Endodermal cell (in vitro differentiated cells): Measurements from ENCODE around the gene MAPKAPK2. TPM values are rescaled to one million over a fixed set of nuclear protein-coding genes. Genes with fewer than 3 reads are reported as not detected.

Experiments used
- DNase-seq: peaks from one replicate; pipeline ENCODE4 v3.0.0-alpha.2; 2017
- H3K27ac ChIP-seq: 2 replicates; pipeline ENCODE4 v1.5.1; 2013; ENCODE audit warnings: mild to moderate bottlenecking, low read depth, low read length, moderate library complexity
- H3K27me3 ChIP-seq: 2 replicates; pipeline ENCODE4 v1.6.1; 2013; ENCODE audit warnings: mild to moderate bottlenecking, low read length, moderate library complexity; ENCODE audit not compliant: insufficient read depth, control insufficient read depth, poor library complexity, severe bottlenecking
- H3K36me3 ChIP-seq: 2 replicates; pipeline ENCODE4 v1.7.0; 2013; ENCODE audit warnings: mild to moderate bottlenecking, low read length, moderate library complexity; ENCODE audit not compliant: control insufficient read depth, insufficient read depth
- H3K4me1 ChIP-seq: one replicate; pipeline ENCODE4 v1.7.0; 2013; ENCODE audit warnings: low read length; ENCODE audit not compliant: control insufficient read depth, insufficient read depth
- H3K4me3 ChIP-seq: 2 replicates; pipeline ENCODE4 v1.5.1; 2013; ENCODE audit warnings: mild to moderate bottlenecking, low read length, moderate library complexity
- H3K9ac ChIP-seq: 2 replicates; pipeline ENCODE4 v1.6.1; 2013; ENCODE audit warnings: mild to moderate bottlenecking, low read length, moderate library complexity; ENCODE audit not compliant: poor library complexity, severe bottlenecking; ENCODE audit errors: extremely low read depth
- H3K9me3 ChIP-seq: 2 replicates; pipeline ENCODE4 v1.6.1; 2013; ENCODE audit warnings: mild to moderate bottlenecking, low read length, moderate library complexity; ENCODE audit not compliant: control insufficient read depth
- H3K27ac Mint-ChIP-seq: 2 replicates; pipeline ENCODE4 v1.8.0; 2020; ENCODE audit warnings: mixed read lengths
- H3K27me3 Mint-ChIP-seq: 2 replicates; pipeline ENCODE4 v1.8.0; 2021; ENCODE audit warnings: mild to moderate bottlenecking, mixed read lengths; ENCODE audit not compliant: insufficient read depth
- H3K36me3 Mint-ChIP-seq: 2 replicates; pipeline ENCODE4 v1.8.0; 2020; ENCODE audit warnings: low read depth, mixed read lengths
- H3K4me1 Mint-ChIP-seq: 2 replicates; pipeline ENCODE4 v1.8.0; 2020; ENCODE audit warnings: mixed read lengths
- H3K4me3 Mint-ChIP-seq: 2 replicates; pipeline ENCODE4 v1.8.0; 2020; ENCODE audit warnings: mild to moderate bottlenecking, moderate library complexity, mixed read lengths
- H3K9me3 Mint-ChIP-seq: 2 replicates; pipeline ENCODE4 v1.8.0; 2020; ENCODE audit warnings: mild to moderate bottlenecking, mixed read lengths
- CTCF ChIP-seq: fragments of 200-600 bp; sonication (generic); conservative IDR thresholded peaks from 2 replicates; pipeline ENCODE4 v1.5.0; 2021; ENCODE audit warnings: antibody characterized with exemption, mild to moderate bottlenecking
- WGBS, 2 experiments: methylation state at CpG; one replicate each; pipeline versions ENCODE4 v1.1.5 to v1.1.7; 2013; ENCODE audit warnings: missing lambda C conversion rate in 2 of 2, mixed read lengths in 1 of 2; ENCODE audit not compliant: insufficient coverage in 1 of 2, insufficient read length in 1 of 2; 5-methylcytosine and 5-hydroxymethylcytosine counted together
- total RNA-seq, 2 donors: library from RNA; stranded (reverse); fragmentation: NEBNext Ultra II Directional in 1 of 2; extraction: Animal tissue kit (Norgen Biotek cat#: 25700) in 1 of 2; gene quantifications; 2 replicates in 1 of 2; 3 replicates in 1 of 2; pipeline ENCODE4 v1.2.1, GENCODE V29; 2021

MAPKAPK2 gene
- total RNA-seq, 2 donors from 2014 or later, result 72.8 to 79.7 TPM

- WGBS, 2 experiments, result 91 to 96% methylated on average over 3 of the region's 3 CpGs
- no peaks in the 10 kb centered on the region for H3K9me3 ChIP-seq
- no peak overlapping the region for H3K27ac Mint-ChIP-seq
- no peak for DNase-seq
- no peak overlapping the region for H3K27ac ChIP-seq
- TF ChIP-seq CTCF, result no peak
- H3K27me3 ChIP-seq, result peaks cover 10% of the 10 kb centered on the region
- no peaks in the 10 kb centered on the region for H3K4me1 ChIP-seq
- H3K36me3 ChIP-seq, result peaks cover 3% of the 10 kb centered on the region
- no peak overlapping the region for H3K4me3 Mint-ChIP-seq
- peaks cover 11% of the 10 kb centered on the region for H3K4me1 Mint-ChIP-seq
- peaks cover 31% of the 10 kb centered on the region for H3K27me3 Mint-ChIP-seq
- H3K9ac ChIP-seq, result no peak overlapping the region
- no peaks in the 10 kb centered on the region for H3K9me3 Mint-ChIP-seq
- H3K4me3 ChIP-seq, result no peak overlapping the region
- no peaks in the 10 kb centered on the region for H3K36me3 Mint-ChIP-seq
Observed at GRCh38 chr1:206656936-206657335, 27.8 kb upstream of the MAPKAPK2 start.

GRCh38 chr1:206657751-206658150, 27.0 kb upstream of the MAPKAPK2 start:
- DNase-seq, result no peak
- Mint-ChIP-seq H3K36me3 (no peaks in the 10 kb centered on the region), H3K9me3 (no peaks in the 10 kb centered on the region), H3K27me3 (peaks cover 40% of the 10 kb centered on the region), H3K4me1 (peaks cover 11% of the 10 kb centered on the region), H3K27ac (no peak overlapping the region), H3K4me3 (no peak overlapping the region)
- no peak overlapping the region for H3K4me3 ChIP-seq
- H3K27ac ChIP-seq, result no peak overlapping the region
- TF ChIP-seq CTCF, result no peak
- no peaks in the 10 kb centered on the region for H3K36me3 ChIP-seq
- H3K27me3 ChIP-seq, result peaks cover 18% of the 10 kb centered on the region
- H3K9me3 ChIP-seq, result no peaks in the 10 kb centered on the region
- 83 to 92% methylated on average over 2 to 6 of the region's 6 CpGs for WGBS, 2 experiments
- no peaks in the 10 kb centered on the region for H3K4me1 ChIP-seq
- H3K9ac ChIP-seq, result no peak overlapping the region

GRCh38 chr1:206658264-206658980, 26.3 kb upstream of the MAPKAPK2 start:
- Histone ChIP-seq H3K27me3 (peaks cover 25% of the 10 kb centered on the region), H3K4me3 (no peak overlapping the region), H3K36me3 (no peaks in the 10 kb centered on the region), H3K27ac (no peak overlapping the region), H3K9me3 (no peaks in the 10 kb centered on the region), H3K4me1 (no peaks in the 10 kb centered on the region), H3K9ac (no peak overlapping the region)
- Mint-ChIP-seq H3K36me3 (no peaks in the 10 kb centered on the region), H3K27ac (no peak overlapping the region), H3K9me3 (no peaks in the 10 kb centered on the region), H3K4me1 (peaks cover 11% of the 10 kb centered on the region), H3K4me3 (peak overlapping the region; percentile 35), H3K27me3 (peaks cover 46% of the 10 kb centered on the region)
- peak; percentile 92 for DNase-seq
- 23 to 39% methylated on average over 11 to 22 of the region's 22 CpGs for WGBS, 2 experiments
- peak; percentile 98 for TF ChIP-seq CTCF
